HEK293 (cell line): ENCODE results near the gene LEF1.

ENCODE experiments used
- CTCF ChIA-PET: fragments of 350-600 bp; formaldehyde crosslinking; extraction: SDS; loops from one replicate; lab custom pipeline; 2021; ENCODE audit warnings: antibody characterized with exemption; lab: Yijun Ruan, JAX
- POLR2A ChIA-PET: fragments of 300-600 bp; formaldehyde crosslinking; extraction: SDS; loops from one replicate; lab custom pipeline; 2020; ENCODE audit warnings: antibody characterized with exemption, inconsistent platforms; lab: Yijun Ruan, JAX
- H3K27ac ChIP-seq: fragments of 200-500 bp; sonication (Bioruptor generic); 2 replicates; pipeline ENCODE4 v1.5.1; 2014; ENCODE audit warnings: low read depth, low read length, control low read depth, inconsistent platforms; ENCODE audit errors: extremely low read depth
- H3K36me3 ChIP-seq, 2 experiments: fragments of 200-500 bp in 1 of 2; sonication (Bioruptor generic) in 1 of 2; 1 replicate in 1 of 2; 2 replicates in 1 of 2; pipeline ENCODE4 v1.5.1; 2014 to 2017; ENCODE audit warnings: inconsistent platforms in 2 of 2, low read length in 2 of 2; ENCODE audit not compliant: control insufficient read depth in 2 of 2, insufficient read depth in 1 of 2
- H3K4me1 ChIP-seq: fragments of 200-500 bp; sonication (Bioruptor generic); 2 replicates; pipeline ENCODE4 v1.5.1; 2014; ENCODE audit warnings: mild to moderate bottlenecking, low read length, inconsistent platforms; ENCODE audit not compliant: control insufficient read depth, insufficient read depth
- H3K4me3 ChIP-seq: 2 replicates; pipeline ENCODE4 v1.5.1; 2011; ENCODE audit warnings: low read depth, mild to moderate bottlenecking, control low read depth, low read length, moderate library complexity
- H3K9me3 ChIP-seq: fragments of 200-500 bp; sonication (Bioruptor generic); 2 replicates; pipeline ENCODE4 v1.5.1; 2014; ENCODE audit warnings: low read depth, low read length, inconsistent platforms; ENCODE audit not compliant: control insufficient read depth, insufficient read depth
- KLF8 ChIP-seq: fragments of 450-650 bp; formaldehyde crosslinking; IDR thresholded peaks from 2 replicates; pipeline ENCODE4 v1.5.1; 2016; ENCODE audit warnings: missing biosample characterization, missing genetic modification characterization
- MYNN ChIP-seq: fragments of 450-650 bp; formaldehyde crosslinking; IDR thresholded peaks from 2 replicates; pipeline ENCODE4 v1.5.1; 2016; ENCODE audit warnings: missing biosample characterization, missing genetic modification characterization, borderline replicate concordance
- PRDM4 ChIP-seq: fragments of 450-650 bp; formaldehyde crosslinking; IDR thresholded peaks from 2 replicates; pipeline ENCODE4 v1.5.1; 2017; ENCODE audit warnings: missing biosample characterization, missing genetic modification characterization
- SALL2 ChIP-seq: fragments of 450-650 bp; formaldehyde crosslinking; IDR thresholded peaks from 2 replicates; pipeline ENCODE4 v1.5.0; 2017; ENCODE audit warnings: missing biosample characterization, mild to moderate bottlenecking, missing genetic modification characterization, borderline replicate concordance
- TRIM28 ChIP-seq: IDR thresholded peaks from 2 replicates; pipeline ENCODE4 v1.6.1; 2011; ENCODE audit warnings: low read length, control low read depth, borderline replicate concordance
- ZBTB21 ChIP-seq: fragments of 450-650 bp; formaldehyde crosslinking; IDR thresholded peaks from 2 replicates; pipeline ENCODE4 v1.5.1; 2017; ENCODE audit warnings: missing biosample characterization, missing genetic modification characterization
- ZNF10 ChIP-seq: fragments of 450-650 bp; formaldehyde crosslinking; IDR thresholded peaks from 2 replicates; pipeline ENCODE4 v1.5.1; 2017; ENCODE audit warnings: missing biosample characterization, missing genetic modification characterization
- ZNF132 ChIP-seq: fragments of 450-650 bp; formaldehyde crosslinking; IDR thresholded peaks from 2 replicates; pipeline ENCODE4 v1.5.1; 2017; ENCODE audit warnings: missing biosample characterization, missing genetic modification characterization, borderline replicate concordance
- ZNF148 ChIP-seq: fragments of 450-650 bp; formaldehyde crosslinking; IDR thresholded peaks from 2 replicates; pipeline ENCODE4 v1.5.0; 2017; ENCODE audit warnings: missing biosample characterization, missing genetic modification characterization, borderline replicate concordance
- ZNF16 ChIP-seq: fragments of 450-650 bp; formaldehyde crosslinking; IDR thresholded peaks from 2 replicates; pipeline ENCODE4 v1.5.1; 2016; ENCODE audit warnings: low read depth, missing biosample characterization, missing genetic modification characterization
- ZNF202 ChIP-seq: fragments of 450-650 bp; formaldehyde crosslinking; IDR thresholded peaks from 2 replicates; pipeline ENCODE4 v1.5.1; 2016; ENCODE audit warnings: missing biosample characterization, missing genetic modification characterization, borderline replicate concordance
- ZNF214 ChIP-seq: fragments of 450-650 bp; formaldehyde crosslinking; IDR thresholded peaks from 2 replicates; pipeline ENCODE4 v1.5.1; 2017; ENCODE audit warnings: missing biosample characterization, mild to moderate bottlenecking, missing genetic modification characterization, borderline replicate concordance
- ZNF23 ChIP-seq: fragments of 450-650 bp; formaldehyde crosslinking; IDR thresholded peaks from 2 replicates; pipeline ENCODE4 v1.5.1; 2016; ENCODE audit warnings: missing biosample characterization, missing genetic modification characterization, borderline replicate concordance
- ZNF416 ChIP-seq: fragments of 450-650 bp; formaldehyde crosslinking; IDR thresholded peaks from 2 replicates; pipeline ENCODE4 v1.5.1; 2016; ENCODE audit warnings: missing biosample characterization, missing genetic modification characterization
- ZNF555 ChIP-seq: fragments of 450-650 bp; formaldehyde crosslinking; conservative IDR thresholded peaks from 2 replicates; pipeline ENCODE4 v1.5.1; 2017; ENCODE audit warnings: missing biosample characterization, mild to moderate bottlenecking, missing genetic modification characterization, inconsistent platforms
- ZNF585B ChIP-seq: fragments of 450-650 bp; formaldehyde crosslinking; IDR thresholded peaks from 2 replicates; pipeline ENCODE4 v1.5.1; 2016; ENCODE audit warnings: missing biosample characterization, missing genetic modification characterization
- ZNF596 ChIP-seq: fragments of 450-650 bp; IDR thresholded peaks from 2 replicates; pipeline ENCODE4 v1.5.0; 2018; ENCODE audit warnings: missing biosample characterization, mild to moderate bottlenecking, missing genetic modification characterization, moderate library complexity
- ZNF654 ChIP-seq: fragments of 450-650 bp; formaldehyde crosslinking; IDR thresholded peaks from 2 replicates; pipeline ENCODE4 v1.5.1; 2016; ENCODE audit warnings: low read depth, missing biosample characterization, missing genetic modification characterization
- ZNF707 ChIP-seq: fragments of 450-650 bp; formaldehyde crosslinking; IDR thresholded peaks from 2 replicates; pipeline ENCODE4 v1.5.1; 2016; ENCODE audit warnings: missing biosample characterization, missing genetic modification characterization
- ZNF76 ChIP-seq: fragments of 450-650 bp; formaldehyde crosslinking; IDR thresholded peaks from 2 replicates; pipeline ENCODE4; 2016; ENCODE audit warnings: low read depth, missing biosample characterization, missing genetic modification characterization, borderline replicate concordance
- ZSCAN16 ChIP-seq: fragments of 450-650 bp; formaldehyde crosslinking; IDR thresholded peaks from 2 replicates; pipeline ENCODE4 v1.5.1; 2016; ENCODE audit warnings: missing biosample characterization, missing genetic modification characterization
- TF ChIP-seq, protein P1 (sequence below): fragments of 450-650 bp; formaldehyde crosslinking; IDR thresholded peaks from 2 replicates; pipeline ENCODE4 v1.5.1; 2016; ENCODE audit warnings: missing biosample characterization, missing genetic modification characterization, low read depth

LEF1 gene

DNA sequence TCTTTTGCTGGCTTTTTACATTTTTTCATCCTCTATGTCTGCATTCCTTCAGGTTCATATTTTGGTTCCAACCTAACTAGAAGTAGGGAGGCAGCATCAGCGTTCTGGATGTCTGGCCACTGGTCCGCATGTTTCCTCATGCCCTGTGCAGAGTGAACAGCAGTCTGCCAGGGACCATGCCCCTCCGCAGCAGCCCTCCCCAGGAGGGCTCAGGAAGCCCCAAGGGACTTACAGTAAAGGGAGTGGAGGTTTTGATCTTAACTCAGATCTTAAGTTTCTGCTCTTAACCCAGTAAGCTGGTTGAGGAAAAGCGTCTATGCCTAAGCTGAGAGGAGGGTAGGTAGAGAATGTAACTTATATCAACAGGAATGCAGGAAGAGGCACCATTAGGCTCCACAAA is 45.0 kb upstream of the LEF1 start (continued):
- TF ChIP-seq ZNF596 = no peak
- TF ChIP-seq ZSCAN16 (tag by site-specific recombination) = no peak
- TF ChIP-seq ZNF23 (tag by site-specific recombination) = no peak
- TF ChIP-seq ZNF654 (tag by site-specific recombination) = no peak
- TF ChIP-seq ZNF76 = no peak
- TF ChIP-seq ZNF585B (tag by site-specific recombination) = no peak
- TF ChIP-seq, protein P1, sequence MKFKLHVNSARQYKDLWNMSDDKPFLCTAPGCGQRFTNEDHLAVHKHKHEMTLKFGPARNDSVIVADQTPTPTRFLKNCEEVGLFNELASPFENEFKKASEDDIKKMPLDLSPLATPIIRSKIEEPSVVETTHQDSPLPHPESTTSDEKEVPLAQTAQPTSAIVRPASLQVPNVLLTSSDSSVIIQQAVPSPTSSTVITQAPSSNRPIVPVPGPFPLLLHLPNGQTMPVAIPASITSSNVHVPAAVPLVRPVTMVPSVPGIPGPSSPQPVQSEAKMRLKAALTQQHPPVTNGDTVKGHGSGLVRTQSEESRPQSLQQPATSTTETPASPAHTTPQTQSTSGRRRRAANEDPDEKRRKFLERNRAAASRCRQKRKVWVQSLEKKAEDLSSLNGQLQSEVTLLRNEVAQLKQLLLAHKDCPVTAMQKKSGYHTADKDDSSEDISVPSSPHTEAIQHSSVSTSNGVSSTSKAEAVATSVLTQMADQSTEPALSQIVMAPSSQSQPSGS (tag by site-specific recombination) = no peak
- no peak for TF ChIP-seq ZNF16 (tag by site-specific recombination)

- ChIA-PET CTCF (no interaction called here), POLR2A (no interaction called here)
- Histone ChIP-seq H3K36me3 (no peaks in the 10 kb centered on the region), H3K4me3 (no peak overlapping the region), H3K4me1 (no peaks in the 10 kb centered on the region), H3K9me3 (no peaks in the 10 kb centered on the region), H3K27ac (no peak overlapping the region)
- TF ChIP-seq PRDM4 (tag by site-specific recombination) (no peak), ZNF10 (tag by site-specific recombination) (no peak), ZNF555 (tag by site-specific recombination) (no peak), KLF8 (tag by site-specific recombination) (no peak), ZNF416 (tag by site-specific recombination) (no peak), SALL2 (tag by site-specific recombination) (no peak), ZNF214 (tag by site-specific recombination) (no peak), ZNF707 (tag by site-specific recombination) (no peak), TRIM28 (no peak), ZBTB21 (tag by site-specific recombination) (no peak), ZNF132 (tag by site-specific recombination) (no peak)
These were observed 44.6 kb upstream of the LEF1 start for GRCh38 chr4:108213308-108213707.

GRCh38 chr4:108210989-108211835 is 42.5 kb upstream of the LEF1 start:
- Histone ChIP-seq H3K36me3 (no peaks in the 10 kb centered on the region), H3K9me3 (no peaks in the 10 kb centered on the region), H3K4me1 (no peaks in the 10 kb centered on the region), H3K27ac (no peak overlapping the region), H3K4me3 (no peak overlapping the region)
- ChIA-PET CTCF (interaction anchor here (0.7 kb wide), 1 partner anchor 12 kb away, joined by 4 read pairs; no protein-coding TSS in a partner anchor), POLR2A (no interaction called here)
- TF ChIP-seq MYNN (tag by site-specific recombination) (no peak), ZNF707 (tag by site-specific recombination) (no peak), ZNF148 (tag by site-specific recombination) (no peak), ZNF202 (no peak)
- TF ChIP-seq, protein P1 (tag by site-specific recombination) = no peak
